H1 (cell line): ENCODE results near the gene TMTC2. TPM values are rescaled to one million over a fixed set of nuclear protein-coding genes. Genes with fewer than 3 reads are reported as not detected.

ENCODE experiments used
- CTCF ChIA-PET: fragments of 300-600 bp; sonication (Branson Sonifier 250); formaldehyde crosslinking; loops from one replicate; lab custom pipeline; 2021; ENCODE audit not compliant: partially characterized antibody; lab: Charles Lee
- POLR2A ChIA-PET: fragments of 300-600 bp; sonication (Branson Sonifier 250); formaldehyde crosslinking; loops from one replicate; lab custom pipeline; 2021; ENCODE audit warnings: inconsistent platforms; ENCODE audit not compliant: partially characterized antibody; lab: Charles Lee
- DNase-seq, 2 experiments: peaks; one replicate each; pipeline versions ENCODE4 v3.0.0 to v3.0.0-alpha.2; 2010 to 2022; ENCODE audit warnings: low spot score in 2 of 2, low read depth in 1 of 2, mixed read lengths in 1 of 2
- FAIRE-seq: peaks from 2 replicates; lab custom pipeline; 2011; peaks lifted over from hg19 to GRCh38; lab: Jason Lieb, UNC
- H2AFZ ChIP-seq: 2 replicates; pipeline ENCODE4 v1.8.1; 2012; ENCODE audit warnings: low read length, inconsistent platforms
- H2AK5ac ChIP-seq: 2 replicates; pipeline ENCODE4 v1.6.1; 2013; ENCODE audit warnings: low read depth, low read length
- H2BK120ac ChIP-seq: replicated peaks from 2 replicates; pipeline ENCODE3; 2013; ENCODE audit warnings: low read depth, low read length, inconsistent platforms
- H2BK12ac ChIP-seq: 2 replicates; pipeline ENCODE4 v1.6.1; 2013; ENCODE audit warnings: low read depth, low read length
- H2BK15ac ChIP-seq: 2 replicates; pipeline ENCODE4 v1.6.1; 2013; ENCODE audit warnings: low read length
- H2BK20ac ChIP-seq: 2 replicates; pipeline ENCODE4 v1.6.1; 2013; ENCODE audit warnings: low read length
- H2BK5ac ChIP-seq: 2 replicates; pipeline ENCODE4 v1.6.1; 2013; ENCODE audit warnings: low read depth, low read length
- H3K14ac ChIP-seq: 2 replicates; pipeline ENCODE4 v1.6.1; 2013; ENCODE audit warnings: inconsistent platforms; ENCODE audit not compliant: insufficient read length
- H3K18ac ChIP-seq: 2 replicates; pipeline ENCODE4 v1.6.1; 2013; ENCODE audit warnings: low read length; ENCODE audit errors: extremely low read depth
- H3K23ac ChIP-seq: 2 replicates; pipeline ENCODE4 v1.6.1; 2013; ENCODE audit warnings: inconsistent platforms; ENCODE audit not compliant: insufficient read length
- H3K23me2 ChIP-seq: 2 replicates; pipeline ENCODE4 v1.6.1; 2013; ENCODE audit warnings: low read depth, low read length
- H3K27ac ChIP-seq: 2 replicates; pipeline ENCODE4 v1.6.1; 2011; ENCODE audit warnings: low read depth, low read length, inconsistent platforms
- H3K27me3 ChIP-seq, 4 experiments: replicated peaks in 1 of 4; 1 replicate in 1 of 4; 2 replicates in 3 of 4; pipeline versions ENCODE4 v1.6.1 to v1.8.1; 2011 to 2013; ENCODE audit warnings: low read length in 3 of 4, mild to moderate bottlenecking in 3 of 4, inconsistent platforms in 2 of 4, mixed read lengths in 2 of 4, moderate library complexity in 1 of 4; ENCODE audit not compliant: control insufficient read depth in 3 of 4, insufficient read depth in 3 of 4; ENCODE audit errors: extremely low read depth in 1 of 4
- H3K36me3 ChIP-seq, 4 experiments: 2 replicates each; pipeline versions ENCODE4 v1.6.1 to v1.8.1; 2011 to 2013; ENCODE audit warnings: mild to moderate bottlenecking in 4 of 4, low read length in 3 of 4, moderate library complexity in 2 of 4, control low read depth in 1 of 4, inconsistent platforms in 1 of 4; ENCODE audit not compliant: insufficient read depth in 4 of 4, control insufficient read depth in 2 of 4
- H3K4ac ChIP-seq: replicated peaks from 2 replicates; pipeline ENCODE3; 2013; ENCODE audit warnings: low read length, low read depth, mixed read lengths, inconsistent platforms; ENCODE audit not compliant: insufficient read length
- H3K4me1 ChIP-seq, 4 experiments: replicated peaks in 1 of 4; 1 replicate in 1 of 4; 2 replicates in 3 of 4; pipeline versions ENCODE4 v1.6.1 to v1.8.1; 2011 to 2013; ENCODE audit warnings: low read length in 3 of 4, inconsistent platforms in 2 of 4, mixed read lengths in 1 of 4; ENCODE audit not compliant: insufficient read depth in 4 of 4, control insufficient read depth in 3 of 4
- H3K4me2 ChIP-seq, 2 experiments: 2 replicates each; pipeline versions ENCODE4 v1.6.1 to v1.8.1; 2011 to 2013; ENCODE audit warnings: low read depth in 2 of 2, low read length in 2 of 2, control low read depth in 1 of 2, inconsistent platforms in 1 of 2, mild to moderate bottlenecking in 1 of 2; ENCODE audit not compliant: insufficient read depth in 1 of 2
- H3K4me3 ChIP-seq, 4 experiments: fragments of 200-600, 300-600 bp in 1 of 4; sonication (generic), shearing (Covaris generic), sonication (Bioruptor Twin) in 1 of 4; 2 replicates each; pipeline versions ENCODE4 v1.5.1 to v1.8.1; 2011 to 2016; ENCODE audit warnings: low read length in 4 of 4, low read depth in 3 of 4, control low read depth in 2 of 4, inconsistent platforms in 2 of 4, mild to moderate bottlenecking in 2 of 4, mixed read lengths in 1 of 4, moderate library complexity in 1 of 4; ENCODE audit not compliant: insufficient read depth in 2 of 4; ENCODE audit errors: extremely low read depth in 1 of 4
- H3K56ac ChIP-seq: replicated peaks from 2 replicates; pipeline ENCODE3; 2013; ENCODE audit warnings: low read depth, mild to moderate bottlenecking, mixed read lengths, low read length, inconsistent platforms; ENCODE audit not compliant: insufficient read length
- H3K79me1 ChIP-seq: 2 replicates; pipeline ENCODE4 v1.6.1; 2013; ENCODE audit warnings: low read depth, low read length, control low read depth
- H3K79me2 ChIP-seq, 2 experiments: 2 replicates each; pipeline versions ENCODE4 v1.6.1 to v1.8.1; 2012 to 2013; ENCODE audit warnings: low read length in 2 of 2, mild to moderate bottlenecking in 2 of 2, inconsistent platforms in 1 of 2; ENCODE audit not compliant: insufficient read depth in 2 of 2, control insufficient read depth in 1 of 2
- H3K9ac ChIP-seq, 4 experiments: replicated peaks in 1 of 4; 1 replicate in 1 of 4; 2 replicates in 3 of 4; pipeline versions ENCODE4 v1.6.1 to v1.8.1; 2011 to 2013; ENCODE audit warnings: low read depth in 3 of 4, low read length in 3 of 4, control low read depth in 2 of 4, mild to moderate bottlenecking in 2 of 4, moderate library complexity in 2 of 4, inconsistent platforms in 1 of 4; ENCODE audit errors: extremely low read depth in 1 of 4
- H3K9me3 ChIP-seq, 2 experiments: 2 replicates each; pipeline versions ENCODE4 v1.6.1 to v1.8.1; 2012 to 2013; ENCODE audit warnings: mild to moderate bottlenecking in 2 of 2, moderate library complexity in 2 of 2, control low read depth in 1 of 2, inconsistent platforms in 1 of 2, low read depth in 1 of 2, low read length in 1 of 2, mixed read lengths in 1 of 2; ENCODE audit not compliant: insufficient read depth in 2 of 2
- H4K20me1 ChIP-seq, 2 experiments: replicated peaks in 1 of 2; 2 replicates each; pipeline versions ENCODE3 to v1.8.1; 2011 to 2013; ENCODE audit warnings: inconsistent platforms in 2 of 2, low read length in 2 of 2, mild to moderate bottlenecking in 1 of 2; ENCODE audit not compliant: insufficient read depth in 2 of 2, control insufficient read depth in 1 of 2
- H4K5ac ChIP-seq: 2 replicates; pipeline ENCODE4 v1.6.1; 2013; ENCODE audit warnings: low read length, low read depth, mixed read lengths, inconsistent platforms; ENCODE audit not compliant: insufficient read length
- H4K8ac ChIP-seq: 2 replicates; pipeline ENCODE4 v1.8.0; 2013; ENCODE audit warnings: mild to moderate bottlenecking, moderate library complexity, low read length, inconsistent platforms; ENCODE audit not compliant: insufficient read depth; ENCODE audit errors: extremely low read depth
- H4K91ac ChIP-seq: replicated peaks from 2 replicates; pipeline ENCODE3; 2013; ENCODE audit warnings: low read length, mixed read lengths, inconsistent platforms; ENCODE audit not compliant: insufficient read length
- CHD1 ChIP-seq: IDR thresholded peaks from 2 replicates; pipeline ENCODE4 v1.6.1; 2012; ENCODE audit warnings: low read depth, low read length, improper control_type of control experiment
- EGR1 ChIP-seq: IDR thresholded peaks from 2 replicates; pipeline ENCODE4 v1.6.1; 2011; ENCODE audit warnings: low read depth, low read length, borderline replicate concordance
- KDM5A ChIP-seq: fragments of 200-600 bp; IDR thresholded peaks from 2 replicates; pipeline ENCODE4 v1.7.1; 2012; ENCODE audit warnings: mild to moderate bottlenecking, low read length, inconsistent platforms, mixed read lengths
- POLR2AphosphoS5 ChIP-seq: IDR thresholded peaks from 2 replicates; pipeline ENCODE4 v1.6.1; 2011; ENCODE audit warnings: low read depth, low read length
- RXRA ChIP-seq: IDR thresholded peaks from 2 replicates; pipeline ENCODE4 v1.6.1; 2011; ENCODE audit warnings: low read depth, mild to moderate bottlenecking, low read length, moderate library complexity; ENCODE audit not compliant: insufficient read depth
- TAF7 ChIP-seq: optimal IDR thresholded peaks from 2 replicates; pipeline ENCODE3; 2011; ENCODE audit warnings: low read depth, mild to moderate bottlenecking, inconsistent platforms, low read length, moderate library complexity, borderline replicate concordance
- YY1 ChIP-seq: IDR thresholded peaks from 2 replicates; pipeline ENCODE4 v1.6.1; 2011; ENCODE audit warnings: low read depth, mild to moderate bottlenecking, low read length
- WGBS, 2 experiments: shearing (Covaris generic) in 1 of 2; methylation state at CpG; one replicate each; pipeline versions ENCODE4 v1.1.6 to v1.1.7; 2013 to 2015; ENCODE audit warnings: low lambda C conversion rate in 2 of 2, mixed read lengths in 2 of 2, inconsistent platforms in 1 of 2, low coverage in 1 of 2, missing lambda C conversion rate in 1 of 2; ENCODE audit not compliant: insufficient replicate concordance in 2 of 2, insufficient coverage in 1 of 2, insufficient read length in 1 of 2; ENCODE audit errors: extremely low coverage in 1 of 2, missing lambda C conversion rate in 1 of 2; 5-methylcytosine and 5-hydroxymethylcytosine counted together
- polyA plus RNA-seq, 7 experiments: library from polyadenylated mRNA; depleted of rRNA in 3 of 7; stranded (reverse) in 5 of 7; unstranded in 2 of 7; fragments of >200 nt in 5 of 7; fragments of 200-250 nt in 2 of 7; gene quantifications; 1 replicate in 5 of 7; 2 replicates in 1 of 7; 4 replicates in 1 of 7; pipeline versions ENCODE4 v1.2.1 to v1.2.3, GENCODE V29; 2011 to 2013; ENCODE audit warnings: missing spikeins in 2 of 7, mixed read lengths in 2 of 7
- total RNA-seq: library from RNA; stranded (reverse); fragmentation: NEBNext Ultra II Directional; extraction: Animal tissue kit (Norgen Biotek cat#: 25700); gene quantifications from 2 replicates; pipeline ENCODE4 v1.2.1, GENCODE V29; 2021
- TF ChIP-seq, protein P1 (sequence below): IDR thresholded peaks from 2 replicates; pipeline ENCODE4 v1.6.1; 2012; ENCODE audit warnings: low read length, inconsistent platforms

Gene TMTC2
- total and polyA plus RNA-seq, 2 of the 8 experiments (the other 6 are each of a cell fraction or from before 2014, with no cell fraction given) = 2.3 to 3.9 TPM

- no peak overlapping the region for H2BK5ac ChIP-seq
- H3K4me1 ChIP-seq = peaks cover 0 to 4% (median 0%) of the 10 kb centered on the region in 4 experiments; a peak in 2 of 7 replicates
- DNase-seq = no peak
- H3K23ac ChIP-seq = no peak overlapping the region
- no peak overlapping the region for H2BK12ac ChIP-seq
- no peaks in the 10 kb centered on the region for H4K20me1 ChIP-seq
- no peak overlapping the region for H3K27ac ChIP-seq
- H2BK120ac ChIP-seq = no peak overlapping the region
- H4K91ac ChIP-seq = no peak overlapping the region
- no peaks in the 10 kb centered on the region for H3K9me3 ChIP-seq
- no peak overlapping the region for H3K9ac ChIP-seq
- H3K79me1 ChIP-seq = no peaks in the 10 kb centered on the region
- no peak overlapping the region for H3K18ac ChIP-seq
- no peaks in the 10 kb centered on the region for H3K79me2 ChIP-seq
- H3K23me2 ChIP-seq = no peaks in the 10 kb centered on the region
- no peaks in the 10 kb centered on the region for H3K27me3 ChIP-seq
- H2AK5ac ChIP-seq = no peak overlapping the region
- ChIA-PET POLR2A (no interaction called here), CTCF (no interaction called here)
- H4K8ac ChIP-seq = no peak overlapping the region
- H3K14ac ChIP-seq = no peak overlapping the region
- WGBS, 2 experiments = 80% methylated on average over 1 of the region's 1 CpG; no CpG with 5 or more reads in 1 of the 2 experiments
- H3K4me3 ChIP-seq = no peak overlapping the region
- H2BK15ac ChIP-seq = no peak overlapping the region
- FAIRE-seq = no peak
- H3K56ac ChIP-seq = no peak overlapping the region
- no peaks in the 10 kb centered on the region for H3K36me3 ChIP-seq
- no peak overlapping the region for H2AFZ ChIP-seq
- no peak for TF ChIP-seq POLR2AphosphoS5
- no peak for TF ChIP-seq TAF7
- no peak for TF ChIP-seq EGR1
- TF ChIP-seq CHD1 = no peak
- TF ChIP-seq RXRA = no peak
- no peak for TF ChIP-seq YY1
- TF ChIP-seq, protein P1, sequence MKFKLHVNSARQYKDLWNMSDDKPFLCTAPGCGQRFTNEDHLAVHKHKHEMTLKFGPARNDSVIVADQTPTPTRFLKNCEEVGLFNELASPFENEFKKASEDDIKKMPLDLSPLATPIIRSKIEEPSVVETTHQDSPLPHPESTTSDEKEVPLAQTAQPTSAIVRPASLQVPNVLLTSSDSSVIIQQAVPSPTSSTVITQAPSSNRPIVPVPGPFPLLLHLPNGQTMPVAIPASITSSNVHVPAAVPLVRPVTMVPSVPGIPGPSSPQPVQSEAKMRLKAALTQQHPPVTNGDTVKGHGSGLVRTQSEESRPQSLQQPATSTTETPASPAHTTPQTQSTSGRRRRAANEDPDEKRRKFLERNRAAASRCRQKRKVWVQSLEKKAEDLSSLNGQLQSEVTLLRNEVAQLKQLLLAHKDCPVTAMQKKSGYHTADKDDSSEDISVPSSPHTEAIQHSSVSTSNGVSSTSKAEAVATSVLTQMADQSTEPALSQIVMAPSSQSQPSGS = no peak
- TF ChIP-seq KDM5A = no peak
- TF ChIP-seq, all 59 proteins: peak for 0
- Histone ChIP-seq H2BK20ac (no peak overlapping the region), H4K5ac (no peak overlapping the region), H3K4me2 (no peak overlapping the region), H3K4ac (no peak overlapping the region)
These were observed 406.7 kb downstream of the TMTC2 start for GRCh38 chr12:83093426-83093825.
